Measurements from ENCODE around the gene PANK3. TPM values are rescaled to one million over a fixed set of nuclear protein-coding genes. Genes with fewer than 3 reads are reported as not detected.

PANK3 gene
- total and polyA plus RNA-seq, 9 of the 15 experiments (the other 6 are each of a cell fraction or from before 2014, with no cell fraction given) = 5.9 to 50.4 (median 29.7) TPM

GRCh38 chr5:168580227-168580508 lies 1.0 kb upstream of the PANK3 start:
- intact Hi-C loops (cut with micrococcal nuclease) (no loop called here), in situ Hi-C loops (cut with MboI) (no loop called here)
- Histone ChIP-seq H3K79me2 (ENCODE audit: control insufficient read depth, insufficient read depth, low read length) (peaks cover 43% of the 10 kb centered on the region), H3K9me1 (ENCODE audit: control insufficient read depth, insufficient read depth, low read length) (no peaks in the 10 kb centered on the region), H3K36me3 (ENCODE audit: control insufficient read depth, insufficient read depth, low read length) (peaks cover 14% of the 10 kb centered on the region; the same call in 2 of the 3 replicates), H3K4me2 (ENCODE audit: insufficient read depth, low read length) (peak overlapping the region; percentile 88), H3K27me3 (ENCODE audit: control insufficient read depth in 2 of 2, insufficient read depth in 2 of 2, low read length in 2 of 2) (0 out of 5 replicates have a peak, but pooled peaks cover 0 to under 1% of the 10 kb centered on the region in 2 experiments), H3K4me3 (peak overlapping the region; percentile 95), H2AFZ (ENCODE audit: low read depth, low read length) (peak overlapping the region; percentile 84), H3K27ac (ENCODE audit: extremely low read depth, low read depth, low read length) (peak overlapping the region; percentile 89), H3K4me1 (replicated peaks in 1 of 2; ENCODE audit: control insufficient read depth in 2 of 2, insufficient read depth in 2 of 2, low read length in 2 of 2) (peaks cover 23 to 26% of the 10 kb centered on the region in 2 experiments; a peak in 4 of 5 replicates), H3K9ac (ENCODE audit: insufficient read depth in 1 of 2, low read depth in 2 of 2, low read length in 2 of 2) (peak overlapping the region; percentile 87), H4K20me1 (replicated peaks; ENCODE audit: control insufficient read depth, insufficient read depth, low read length) (peaks cover 2% of the 10 kb centered on the region; the same call in 1 of the 2 replicates), H3K9me3 (replicated peaks; ENCODE audit: control insufficient read depth, insufficient read depth, low read depth, low read length) (no peaks in the 10 kb centered on the region)
- TF ChIP-seq MLLT1 (IDR thresholded peaks at IDR 0.05) = 0 out of 4 replicates have a peak, but pooled peaks of 1 of the 2 experiments have one; percentile 3
- peak; percentile 38 for TF ChIP-seq CHD1 (IDR thresholded peaks at IDR 0.05; ENCODE audit: low read length)
- TF ChIP-seq ARID2 (IDR thresholded peaks at IDR 0.05) = peak; percentile 5; the same call in 1 of the 2 replicates
- TF ChIP-seq HMGN3 (IDR thresholded peaks at IDR 0.05; ENCODE audit: borderline replicate concordance, extremely low read depth, insufficient read length, low read depth, low read length) = no peak
- WGBS (ENCODE audit: insufficient coverage, low coverage, missing lambda C conversion rate) = 2% methylated on average over 3 of the region's 3 CpGs
- no peak for FAIRE-seq
- ATAC-seq = no peak
- POLR2A ChIA-PET = interaction anchor here (1.0 to 1.7 kb wide), 2 partner anchors 12 to 43 kb away, joined by 3 to 6 read pairs; no protein-coding TSS in a partner anchor
- no peak for DNase-seq (ENCODE audit: extremely low read depth in 1 of 4, low spot score in 3 of 4)
- CTCF ChIA-PET (ENCODE audit: low intra/inter-chr PET ratio) = no interaction called here
- BruUV-seq (replicated peaks) = TSS peak; percentile 99

Data from K562 (cell line).